IPS-NIHi7 (cell line): ENCODE results near the gene ZNF70.
A peak's percentile ranks its signal among the peaks of the same experiment; 100 is the strongest.

ENCODE experiments used
- DNase-seq: peaks from one replicate; pipeline ENCODE4 v3.0.0; 2012; ENCODE audit warnings: mixed read lengths; ENCODE audit errors: extremely low spot score

ZNF70 gene

GRCh38 chr22:23779083-23779482, 28.2 kb upstream of the ZNF70 start:
- DNase-seq = no peak

- no peak for DNase-seq
Measured at GRCh38 chr22:23778577-23778900, 27.6 kb upstream of the ZNF70 start.

GRCh38 chr22:23777776-23778576, 27.1 kb upstream of the ZNF70 start:
- DNase-seq = no peak

- DNase-seq = no peak
Measured at GRCh38 chr22:23775779-23776375, 25.0 kb upstream of the ZNF70 start.

GRCh38 chr22:23774922-23775436, 24.1 kb upstream of the ZNF70 start:
- no peak for DNase-seq

GRCh38 chr22:23774114-23774921, 23.4 kb upstream of the ZNF70 start:
- DNase-seq = no peak

- no peak for DNase-seq
Measured at GRCh38 chr22:23773483-23774113, 22.7 kb upstream of the ZNF70 start.

GRCh38 chr22:23772649-23773473, 21.9 kb upstream of the ZNF70 start, which contains the start of gene MMP11:
Gene MMP11, plus strand, starts transcription at chr22:23772849. Its CDS starts 22 bp downstream, at chr22:23772871.
- DNase-seq = peak; percentile 81

- no peak for DNase-seq
Measured at GRCh38 chr22:23772315-23772648, 21.4 kb upstream of the ZNF70 start.

- no peak for DNase-seq
Measured at GRCh38 chr22:23769321-23769965, 18.5 kb upstream of the ZNF70 start.

GRCh38 chr22:23767673-23768548, 17.0 kb upstream of the ZNF70 start, which contains the start of gene CHCHD10:
Gene CHCHD10, minus strand, starts transcription at chr22:23767972. Its CDS starts 98 bp downstream, at chr22:23767874.
- DNase-seq = peak; percentile 81

GRCh38 chr22:23767303-23767672, 16.4 kb upstream of the ZNF70 start:
- peak; percentile 37 for DNase-seq

- no peak for DNase-seq
Measured at GRCh38 chr22:23764899-23765881, 14.3 kb upstream of the ZNF70 start.

- DNase-seq = no peak
Measured at GRCh38 chr22:23763954-23764353, 13.0 kb upstream of the ZNF70 start.

GRCh38 chr22:23763579-23763945, 12.7 kb upstream of the ZNF70 start:
- DNase-seq = peak; percentile 50

GRCh38 chr22:23762842-23763578, 12.1 kb upstream of the ZNF70 start, which contains the start of gene C22orf15:
Gene C22orf15, plus strand, starts transcription at chr22:23762990. Its CDS starts 317 bp downstream, at chr22:23763307.
- peak; percentile 65 for DNase-seq

- no peak for DNase-seq
Measured at GRCh38 chr22:23760056-23760455, 9.1 kb upstream of the ZNF70 start.

- no peak for DNase-seq
Measured at GRCh38 chr22:23759566-23759965, 8.7 kb upstream of the ZNF70 start.
